Suprapubic skin (tissue), 4 donors: Measurements from ENCODE around the gene STK32B. TPM values are rescaled to one million over a fixed set of nuclear protein-coding genes. Genes with fewer than 3 reads are reported as not detected.

ENCODE experiments used
- DNase-seq, 2 donors: peaks; one replicate each; pipeline ENCODE4 v3.0.0-alpha.2; 2019; ENCODE audit warnings: low spot score in 2 of 2
- H3K27ac ChIP-seq: fragments of 200-600 bp; sonication (generic); one replicate; pipeline ENCODE4 v1.5.1; 2019
- H3K27me3 ChIP-seq: fragments of 200-600 bp; sonication (generic); one replicate; pipeline ENCODE4 v1.5.1; 2019
- H3K36me3 ChIP-seq: fragments of 200-600 bp; sonication (generic); one replicate; pipeline ENCODE4 v1.5.1; 2019
- H3K4me1 ChIP-seq: fragments of 200-600 bp; sonication (generic); one replicate; pipeline ENCODE4 v1.5.1; 2019
- H3K4me3 ChIP-seq: fragments of 200-600 bp; sonication (generic); one replicate; pipeline ENCODE4 v1.5.1; 2019; ENCODE audit warnings: mild to moderate bottlenecking
- H3K9me3 ChIP-seq: fragments of 200-600 bp; sonication (generic); one replicate; pipeline ENCODE4 v1.5.1; 2019
- EP300 ChIP-seq: sonication (generic); formaldehyde crosslinking; IDR thresholded peaks from one replicate; pipeline ENCODE4 v1.6.1; 2017; ENCODE audit warnings: antibody characterized with exemption
- POLR2A ChIP-seq, 2 donors: fragments of 450-650 bp; IDR thresholded peaks; one replicate each; pipeline ENCODE4 v1.6.1; 2017; ENCODE audit warnings: antibody characterized with exemption in 2 of 2, mild to moderate bottlenecking in 2 of 2, moderate library complexity in 2 of 2
- POLR2AphosphoS5 ChIP-seq, 3 donors: sonication (generic); formaldehyde crosslinking; IDR thresholded peaks; one replicate each; pipeline ENCODE4 v1.6.1; 2017; ENCODE audit warnings: antibody characterized with exemption in 3 of 3
- WGBS: methylation state at CpG from one replicate; pipeline ENCODE4 v1.1.5; 2018; 5-methylcytosine and 5-hydroxymethylcytosine counted together
- total RNA-seq, 4 donors: library from RNA; depleted of rRNA; stranded (reverse); fragments of >200 nt; gene quantifications; one replicate each; pipeline ENCODE4 v1.1.0, GENCODE V29; 2016
- TF ChIP-seq, protein P1 (sequence below), 2 donors: fragments of 200-600 bp in 1 of 2; fragments of 450-650 bp in 1 of 2; sonication (generic) in 1 of 2; IDR thresholded peaks; one replicate each; pipeline ENCODE4 v1.5.1; 2016 to 2019; ENCODE audit warnings: antibody characterized with exemption in 2 of 2, mild to moderate bottlenecking in 1 of 2, moderate library complexity in 1 of 2

Gene STK32B
- total RNA-seq, 4 donors from 2014 or later, result 0.76 to 2.2 (median 1.2) TPM

DNA sequence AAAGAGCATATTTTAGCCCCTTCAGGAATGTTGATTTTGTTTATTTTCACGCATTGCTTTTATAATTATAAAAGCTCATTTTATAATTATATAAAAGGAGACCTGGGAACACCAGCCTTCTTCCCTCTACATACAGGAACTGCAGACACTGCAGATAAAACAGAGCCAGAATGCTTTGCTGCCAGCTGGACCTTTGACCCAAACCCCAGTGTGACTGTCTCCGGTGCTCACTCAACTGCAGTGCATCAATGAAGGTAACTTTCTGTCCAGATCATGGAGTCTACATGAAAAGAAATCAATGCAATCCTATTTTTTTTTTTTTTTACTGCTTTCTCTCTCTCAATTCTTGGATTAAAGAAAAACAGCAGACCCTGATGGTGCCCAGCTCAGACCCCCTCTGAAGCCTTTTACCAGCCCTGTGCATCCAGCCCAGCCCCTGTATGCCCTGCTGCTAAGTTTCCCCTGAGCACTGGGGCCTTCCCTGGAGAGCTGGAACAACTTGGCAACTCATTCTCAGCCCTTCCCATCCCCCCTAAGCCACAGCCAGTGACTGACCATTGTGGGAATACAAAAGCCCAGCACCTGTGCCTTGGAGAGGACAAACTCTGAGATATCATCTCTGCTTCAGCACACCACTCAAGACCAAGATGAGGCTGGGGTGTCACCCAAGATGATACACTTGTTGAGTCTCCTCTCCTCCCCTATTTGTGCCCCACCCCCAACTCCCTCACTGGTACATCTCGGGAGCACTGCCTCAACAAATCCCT, 475.0 kb downstream of the STK32B start:
- Histone ChIP-seq H3K27ac (no peak overlapping the region), H3K36me3 (peaks cover 6% of the 10 kb centered on the region), H3K27me3 (no peaks in the 10 kb centered on the region), H3K9me3 (no peaks in the 10 kb centered on the region), H3K4me1 (no peaks in the 10 kb centered on the region), H3K4me3 (no peak overlapping the region)
- WGBS, result 90% methylated on average over 3 of the region's 3 CpGs
- no peak for DNase-seq
- TF ChIP-seq, protein P1, sequence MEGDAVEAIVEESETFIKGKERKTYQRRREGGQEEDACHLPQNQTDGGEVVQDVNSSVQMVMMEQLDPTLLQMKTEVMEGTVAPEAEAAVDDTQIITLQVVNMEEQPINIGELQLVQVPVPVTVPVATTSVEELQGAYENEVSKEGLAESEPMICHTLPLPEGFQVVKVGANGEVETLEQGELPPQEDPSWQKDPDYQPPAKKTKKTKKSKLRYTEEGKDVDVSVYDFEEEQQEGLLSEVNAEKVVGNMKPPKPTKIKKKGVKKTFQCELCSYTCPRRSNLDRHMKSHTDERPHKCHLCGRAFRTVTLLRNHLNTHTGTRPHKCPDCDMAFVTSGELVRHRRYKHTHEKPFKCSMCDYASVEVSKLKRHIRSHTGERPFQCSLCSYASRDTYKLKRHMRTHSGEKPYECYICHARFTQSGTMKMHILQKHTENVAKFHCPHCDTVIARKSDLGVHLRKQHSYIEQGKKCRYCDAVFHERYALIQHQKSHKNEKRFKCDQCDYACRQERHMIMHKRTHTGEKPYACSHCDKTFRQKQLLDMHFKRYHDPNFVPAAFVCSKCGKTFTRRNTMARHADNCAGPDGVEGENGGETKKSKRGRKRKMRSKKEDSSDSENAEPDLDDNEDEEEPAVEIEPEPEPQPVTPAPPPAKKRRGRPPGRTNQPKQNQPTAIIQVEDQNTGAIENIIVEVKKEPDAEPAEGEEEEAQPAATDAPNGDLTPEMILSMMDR (IDR thresholded peaks at IDR 0.05), result no peak
- TF ChIP-seq POLR2AphosphoS5 (IDR thresholded peaks at IDR 0.05) (no peak), EP300 (no peak), POLR2A (IDR thresholded peaks at IDR 0.05) (no peak)

- Histone ChIP-seq H3K27me3 (no peaks in the 10 kb centered on the region), H3K4me3 (no peak overlapping the region), H3K9me3 (no peaks in the 10 kb centered on the region), H3K27ac (no peak overlapping the region), H3K36me3 (peaks cover 6% of the 10 kb centered on the region), H3K4me1 (no peaks in the 10 kb centered on the region)
- 48% methylated on average over 3 of the region's 3 CpGs for WGBS
- DNase-seq, result no peak
- TF ChIP-seq, protein P1 (IDR thresholded peaks at IDR 0.05), result no peak
- no peak for TF ChIP-seq POLR2A (IDR thresholded peaks at IDR 0.05)
- TF ChIP-seq POLR2AphosphoS5 (IDR thresholded peaks at IDR 0.05), result no peak
- no peak for TF ChIP-seq EP300
Observed at GRCh38 chr4:5527211-5527610, 475.9 kb downstream of the STK32B start.

DNA sequence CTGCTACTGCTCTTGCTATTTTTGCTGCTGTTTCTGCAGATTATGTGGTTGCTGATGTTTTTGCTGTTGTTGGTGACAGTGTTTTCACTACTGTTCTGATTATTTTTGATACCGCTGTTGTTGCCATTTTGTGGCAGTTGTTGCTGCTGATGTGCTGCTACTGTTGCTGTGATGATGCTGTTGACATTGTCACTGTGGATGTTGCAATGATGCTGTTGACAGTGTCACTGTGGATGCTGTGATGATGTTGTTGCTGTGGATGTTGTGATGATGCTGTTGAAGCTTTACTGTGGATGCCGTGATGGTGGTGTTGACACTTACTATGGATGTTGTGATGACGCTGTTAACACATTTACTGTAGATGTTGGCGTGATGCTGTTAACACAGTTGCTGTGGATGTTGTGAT, 476.8 kb downstream of the STK32B start:
- no peaks in the 10 kb centered on the region for H3K4me1 ChIP-seq
- H3K4me3 ChIP-seq, result no peak overlapping the region
- no peaks in the 10 kb centered on the region for H3K27me3 ChIP-seq
- DNase-seq, result no peak
- H3K36me3 ChIP-seq, result peaks cover 6% of the 10 kb centered on the region
- H3K27ac ChIP-seq, result no peak overlapping the region
- WGBS, result 90% methylated on average over 4 of the region's 4 CpGs
- TF ChIP-seq POLR2A (IDR thresholded peaks at IDR 0.05), result no peak
- TF ChIP-seq EP300, result no peak
- TF ChIP-seq, protein P1 (IDR thresholded peaks at IDR 0.05), result no peak
- no peak for TF ChIP-seq POLR2AphosphoS5 (IDR thresholded peaks at IDR 0.05)
- no peaks in the 10 kb centered on the region for H3K9me3 ChIP-seq

DNA sequence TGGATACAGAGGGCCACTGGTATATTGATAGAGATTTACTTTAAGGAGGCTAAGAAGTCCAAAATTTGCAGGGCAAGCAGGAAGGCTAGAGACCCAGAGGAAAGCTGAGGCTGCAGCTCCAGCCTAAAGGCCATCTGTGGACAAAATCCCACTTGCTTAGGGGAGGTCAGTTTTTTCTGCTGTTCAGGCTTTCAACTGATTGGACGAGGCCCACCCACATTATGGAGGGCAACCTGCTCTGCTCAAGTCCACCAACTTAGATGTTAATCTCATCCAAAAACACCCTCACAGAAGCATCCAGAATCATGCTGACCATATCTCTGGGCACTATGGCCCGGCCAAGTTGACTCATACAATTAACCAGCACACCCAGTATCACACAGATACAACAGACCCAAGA, 480.8 kb downstream of the STK32B start:
- H3K4me1 ChIP-seq, result no peaks in the 10 kb centered on the region
- H3K36me3 ChIP-seq, result peaks cover 10% of the 10 kb centered on the region
- H3K4me3 ChIP-seq, result no peak overlapping the region
- H3K9me3 ChIP-seq, result no peaks in the 10 kb centered on the region
- no peaks in the 10 kb centered on the region for H3K27me3 ChIP-seq
- TF ChIP-seq POLR2AphosphoS5 (IDR thresholded peaks at IDR 0.05), result no peak
- no peak for TF ChIP-seq POLR2A (IDR thresholded peaks at IDR 0.05)
- TF ChIP-seq, protein P1 (IDR thresholded peaks at IDR 0.05), result no peak
- no peak for TF ChIP-seq EP300
- H3K27ac ChIP-seq, result no peak overlapping the region
- WGBS, result 81% methylated on average over 2 of the region's 2 CpGs
- no peak for DNase-seq

GRCh38 chr4:5539584-5539983, 488.3 kb downstream of the STK32B start:
- H3K4me1 ChIP-seq, result no peaks in the 10 kb centered on the region
- no peaks in the 10 kb centered on the region for H3K27me3 ChIP-seq
- no peak overlapping the region for H3K27ac ChIP-seq
- peaks cover 5% of the 10 kb centered on the region for H3K36me3 ChIP-seq
- TF ChIP-seq POLR2AphosphoS5 (IDR thresholded peaks at IDR 0.05) (no peak), POLR2A (IDR thresholded peaks at IDR 0.05) (no peak), EP300 (no peak)
- TF ChIP-seq, protein P1 (IDR thresholded peaks at IDR 0.05), result no peak
- WGBS, result 95% methylated on average over 2 of the region's 2 CpGs
- no peaks in the 10 kb centered on the region for H3K9me3 ChIP-seq
- no peak for DNase-seq
- H3K4me3 ChIP-seq, result no peak overlapping the region
